HCT116 (cell line): ENCODE measurements around the gene ANKRD16. TPM values are rescaled to one million over a fixed set of nuclear protein-coding genes. Genes with fewer than 3 reads are reported as not detected.

Source experiments
- ATAC-seq: fragments of 200-7000 bp; cut with Tn5 transposase; 2 replicates; pipeline ENCODE4 v1.9.1; 2020; ENCODE audit warnings: mild to moderate bottlenecking, moderate library complexity
- BruUV-seq: library from RNA; stranded (reverse); fragments of 400-500 nt; replicated peaks from 2 replicates; lab custom pipeline; 2021; lab: Mats Ljungman, UMichigan
- CTCF ChIA-PET: fragments of 300-600 bp; sonication (Branson Sonifier 250); formaldehyde crosslinking; loops from one replicate; lab custom pipeline; 2021; ENCODE audit warnings: antibody characterized with exemption; lab: Charles Lee
- POLR2A ChIA-PET: fragments of 300-600, 350-600 bp; sonication (Branson Sonifier 250); formaldehyde crosslinking; loops from one replicate; lab custom pipeline; 2021; ENCODE audit warnings: antibody characterized with exemption; lab: Charles Lee
- RAD21 ChIA-PET, 2 experiments: fragments of 300-600 bp; sonication (Branson Sonifier 250); formaldehyde crosslinking; loops; one replicate each; lab custom pipeline; 2023; ENCODE audit warnings: low total read pairs in 2 of 2; ENCODE audit not compliant: uncharacterized antibody in 2 of 2, unreplicated experiment in 2 of 2, low non-redundant PET in 1 of 2; lab: Charles Lee
- DNase-seq: peaks from one replicate; pipeline ENCODE4 v3.0.0-alpha.2; 2010; ENCODE audit warnings: low read depth, low spot score
- H2AFZ ChIP-seq: fragments of 200-600 bp; shearing (Covaris generic), sonication (generic); 2 replicates; pipeline ENCODE4 v1.6.1; 2017; ENCODE audit warnings: low read depth, mixed run types, mixed read lengths, antibody characterized with exemption, low read length; ENCODE audit not compliant: poor library complexity, severe bottlenecking
- H3K27ac ChIP-seq: 2 replicates; pipeline ENCODE4 v1.5.1; 2012; ENCODE audit warnings: low read depth, low read length
- H3K27me3 ChIP-seq: fragments of 200-600 bp; sonication (generic); 2 replicates; pipeline ENCODE4 v1.6.1; 2016; ENCODE audit warnings: mixed run types, low read length, mixed read lengths; ENCODE audit not compliant: insufficient read depth
- H3K36me3 ChIP-seq, 2 experiments: fragments of 200-500 bp in 1 of 2; fragments of 200-600 bp in 1 of 2; sonication (Bioruptor generic) in 1 of 2; sonication (generic) in 1 of 2; 2 replicates each; pipeline versions ENCODE4 v1.5.1 to v1.6.1; 2014 to 2016; ENCODE audit warnings: low read length in 2 of 2, inconsistent platforms in 1 of 2, mixed read lengths in 1 of 2, mixed run types in 1 of 2; ENCODE audit not compliant: insufficient read depth in 2 of 2, control insufficient read depth in 1 of 2
- H3K4me1 ChIP-seq, 2 experiments: fragments of 200-600 bp in 1 of 2; sonication (generic) in 1 of 2; 2 replicates each; pipeline versions ENCODE4 v1.5.1 to v1.6.1; 2012 to 2017; ENCODE audit warnings: low read length in 2 of 2, inconsistent platforms in 1 of 2, mild to moderate bottlenecking in 1 of 2, mixed read lengths in 1 of 2, mixed run types in 1 of 2, moderate library complexity in 1 of 2; ENCODE audit not compliant: insufficient read depth in 2 of 2, control insufficient read depth in 1 of 2
- H3K4me2 ChIP-seq: fragments of 200-600 bp; sonication (generic); 2 replicates; pipeline ENCODE4 v1.6.1; 2017; ENCODE audit warnings: mixed run types, low read length, mixed read lengths
- H3K4me3 ChIP-seq, 2 experiments: fragments of 200-600 bp in 1 of 2; sonication (generic) in 1 of 2; replicated peaks in 1 of 2; 2 replicates each; pipeline ENCODE4 v1.5.1; 2011 to 2016; ENCODE audit warnings: low read length in 2 of 2, control low read depth in 1 of 2, low read depth in 1 of 2, mild to moderate bottlenecking in 1 of 2, mixed read lengths in 1 of 2, mixed run types in 1 of 2
- H3K79me2 ChIP-seq: fragments of 200-600 bp; sonication (generic); 2 replicates; pipeline ENCODE4 v1.6.1; 2017; ENCODE audit warnings: mild to moderate bottlenecking, mixed run types, low read length, moderate library complexity, mixed read lengths; ENCODE audit not compliant: insufficient read depth
- H3K9ac ChIP-seq: fragments of 200-600 bp; sonication (generic); 2 replicates; pipeline ENCODE4 v1.6.1; 2016; ENCODE audit warnings: low read length, mixed read lengths
- H3K9me2 ChIP-seq: fragments of 200-600 bp; sonication (generic), shearing (Covaris generic); 2 replicates; pipeline ENCODE4 v1.6.1; 2017; ENCODE audit warnings: mixed run types, mild to moderate bottlenecking, moderate library complexity; ENCODE audit not compliant: insufficient read depth
- H3K9me3 ChIP-seq, 2 experiments: fragments of 200-500 bp in 1 of 2; fragments of 200-600 bp in 1 of 2; sonication (Bioruptor generic) in 1 of 2; sonication (generic) in 1 of 2; 2 replicates each; pipeline ENCODE4 v1.6.1; 2014 to 2017; ENCODE audit warnings: low read length in 2 of 2, mixed read lengths in 2 of 2, inconsistent platforms in 1 of 2, low read depth in 1 of 2, mild to moderate bottlenecking in 1 of 2, mixed run types in 1 of 2, moderate library complexity in 1 of 2; ENCODE audit not compliant: control insufficient read depth in 1 of 2, insufficient read depth in 1 of 2
- H4K20me1 ChIP-seq: fragments of 200-600 bp; sonication (generic), shearing (Covaris generic); 2 replicates; pipeline ENCODE4 v1.6.1; 2017; ENCODE audit warnings: mixed run types, mild to moderate bottlenecking, moderate library complexity; ENCODE audit not compliant: insufficient read depth
- CTCF ChIP-seq, 3 experiments: fragments of 200-600 bp in 1 of 3; sonication (generic) in 1 of 3; IDR thresholded peaks in 2 of 3; conservative IDR thresholded peaks in 1 of 3; 2 replicates each; pipeline ENCODE4 v1.5.1; 2012 to 2017; ENCODE audit warnings: low read depth in 2 of 3, low read length in 2 of 3, antibody characterized with exemption in 1 of 3, borderline replicate concordance in 1 of 3, control low read depth in 1 of 3, mild to moderate bottlenecking in 1 of 3, mixed read lengths in 1 of 3, mixed run types in 1 of 3, moderate library complexity in 1 of 3; ENCODE audit not compliant: insufficient read depth in 1 of 3
- EZH2 ChIP-seq: fragments of 200-600 bp; sonication (generic); IDR thresholded peaks from 2 replicates; pipeline ENCODE4 v1.6.1; 2017; ENCODE audit warnings: antibody characterized with exemption, mixed run types
- POLR2AphosphoS5 ChIP-seq: IDR thresholded peaks from 2 replicates; pipeline ENCODE4 v1.6.1; 2011; ENCODE audit warnings: mild to moderate bottlenecking, low read depth, low read length, moderate library complexity
- RAD21 ChIP-seq: IDR thresholded peaks from 2 replicates; pipeline ENCODE4 v1.6.1; 2012; ENCODE audit warnings: low read depth, mild to moderate bottlenecking
- REST ChIP-seq: IDR thresholded peaks from 2 replicates; pipeline ENCODE4 v1.6.1; 2012; ENCODE audit warnings: low read depth
- SIN3A ChIP-seq: IDR thresholded peaks from 2 replicates; pipeline ENCODE4 v1.6.1; 2012; ENCODE audit warnings: low read depth
- intact Hi-C: fragments of 100-400 bp; cut with micrococcal nuclease; formaldehyde crosslinking; loops from 2 replicates; pipeline ENCODE4 v1.10.0; 2022
- total RNA-seq: library from RNA; stranded (reverse); gene quantifications from one replicate; pipeline ENCODE4 v1.2.1, GENCODE V29; 2021; ENCODE audit not compliant: unreplicated experiment

Gene ANKRD16
- total RNA-seq, 1 experiment from 2014 or later, result 9.4 TPM

- ATAC-seq, result no peak
- Histone ChIP-seq H3K27ac (no peak overlapping the region), H3K4me2 (no peak overlapping the region), H3K9me2 (no peaks in the 10 kb centered on the region), H3K36me3 (no peaks in the 10 kb centered on the region), H3K27me3 (no peaks in the 10 kb centered on the region), H3K4me3 (no peak overlapping the region), H4K20me1 (no peaks in the 10 kb centered on the region), H3K9me3 (no peaks in the 10 kb centered on the region), H3K4me1 (peaks cover 2 to 8% of the 10 kb centered on the region in 2 experiments; a peak in 3 of 4 replicates), H2AFZ (no peak overlapping the region), H3K79me2 (no peaks in the 10 kb centered on the region), H3K9ac (no peak overlapping the region)
- intact Hi-C loops, result no loop called here
- RAD21 ChIA-PET, result no interaction called here
- POLR2A ChIA-PET, result no interaction called here
- TF ChIP-seq EZH2, result no peak
- no peak for TF ChIP-seq SIN3A
- no peak for TF ChIP-seq CTCF (IDR thresholded peaks at IDR 0.05 in 2 of 3, conservative IDR thresholded peaks at IDR 0.05 in 1 of 3; ENCODE audit: borderline replicate concordance in 1 of 3, insufficient read depth in 1 of 3, low read depth in 2 of 3, low read length in 2 of 3)
- TF ChIP-seq REST, result no peak
- no peak for TF ChIP-seq POLR2AphosphoS5
- no peak for TF ChIP-seq RAD21
- CTCF ChIA-PET, result no interaction called here
- no peak for DNase-seq
- BruUV-seq, result no TSS peak
Measured at GRCh38 chr10:5829267-5829666, 60.4 kb downstream of the ANKRD16 start.
